H9 (cell line): ENCODE data around the gene CHURC1. TPM values are rescaled to one million over a fixed set of nuclear protein-coding genes. Genes with fewer than 3 reads are reported as not detected.

Experiments
- DNase-seq: peaks from one replicate; pipeline ENCODE4 v3.0.0-alpha.2; 2017
- H2AFZ ChIP-seq: one replicate; pipeline ENCODE4 v1.6.1; 2013; ENCODE audit warnings: mild to moderate bottlenecking, low read length, control low read depth, moderate library complexity
- H2AK5ac ChIP-seq: 2 replicates; pipeline ENCODE4 v1.6.1; 2013; ENCODE audit warnings: low read length, control low read depth, mixed read lengths; ENCODE audit not compliant: insufficient read length
- H2BK120ac ChIP-seq: one replicate; pipeline ENCODE4 v1.6.1; 2013; ENCODE audit warnings: low read depth, mild to moderate bottlenecking, low read length, control low read depth, inconsistent platforms; ENCODE audit not compliant: poor library complexity, severe bottlenecking
- H2BK12ac ChIP-seq: 2 replicates; pipeline ENCODE4 v1.6.1; 2013; ENCODE audit warnings: low read length, control low read depth, mixed read lengths, low read depth; ENCODE audit not compliant: insufficient read length
- H2BK15ac ChIP-seq: 2 replicates; pipeline ENCODE4 v1.6.1; 2013; ENCODE audit warnings: low read depth, low read length, control low read depth
- H2BK20ac ChIP-seq: one replicate; pipeline ENCODE4 v1.6.1; 2013; ENCODE audit warnings: low read depth, mild to moderate bottlenecking, low read length, control low read depth, inconsistent platforms; ENCODE audit not compliant: poor library complexity, severe bottlenecking
- H2BK5ac ChIP-seq: 2 replicates; pipeline ENCODE4 v1.6.1; 2013; ENCODE audit warnings: low read length, control low read depth, mixed read lengths; ENCODE audit not compliant: insufficient read length
- H3K14ac ChIP-seq: 2 replicates; pipeline ENCODE4 v1.6.1; 2013; ENCODE audit warnings: low read length, control low read depth; ENCODE audit not compliant: insufficient read depth
- H3K18ac ChIP-seq: 2 replicates; pipeline ENCODE4 v1.6.1; 2013; ENCODE audit warnings: low read depth, mild to moderate bottlenecking, mixed read lengths, low read length, control low read depth; ENCODE audit not compliant: insufficient read length
- H3K23ac ChIP-seq: 2 replicates; pipeline ENCODE4 v1.6.1; 2013; ENCODE audit warnings: low read length, control low read depth, mixed read lengths, low read depth; ENCODE audit not compliant: insufficient read length
- H3K23me2 ChIP-seq: 2 replicates; pipeline ENCODE4 v1.6.1; 2013; ENCODE audit warnings: low read depth, mild to moderate bottlenecking, mixed read lengths, low read length, control low read depth; ENCODE audit not compliant: insufficient read length, poor library complexity, severe bottlenecking
- H3K27ac ChIP-seq: 2 replicates; pipeline ENCODE4 v1.5.1; 2013; ENCODE audit warnings: low read length, control low read depth, mixed read lengths, low read depth; ENCODE audit not compliant: insufficient read length
- H3K27me3 ChIP-seq: 2 replicates; pipeline ENCODE4 v1.6.1; 2013; ENCODE audit warnings: low read length, control low read depth, inconsistent platforms; ENCODE audit not compliant: insufficient read depth
- H3K4ac ChIP-seq: 2 replicates; pipeline ENCODE4 v1.6.1; 2013; ENCODE audit warnings: low read depth, mild to moderate bottlenecking, control low read depth, inconsistent platforms, low read length, moderate library complexity
- H3K4me1 ChIP-seq: 2 replicates; pipeline ENCODE4 v1.6.1; 2013; ENCODE audit warnings: low read length, control low read depth, inconsistent platforms; ENCODE audit not compliant: insufficient read depth
- H3K4me2 ChIP-seq: 2 replicates; pipeline ENCODE4 v1.6.1; 2013; ENCODE audit warnings: low read length, control low read depth, mixed read lengths; ENCODE audit not compliant: insufficient read length, insufficient read depth
- H3K56ac ChIP-seq: 2 replicates; pipeline ENCODE4 v1.6.1; 2013; ENCODE audit warnings: low read depth, mild to moderate bottlenecking, mixed read lengths, low read length, control low read depth; ENCODE audit not compliant: insufficient read length
- H3K79me1 ChIP-seq: 2 replicates; pipeline ENCODE4 v1.6.1; 2013; ENCODE audit warnings: low read depth, mild to moderate bottlenecking, moderate library complexity, low read length, control low read depth, inconsistent platforms; ENCODE audit not compliant: insufficient read depth, poor library complexity, severe bottlenecking
- H3K79me2 ChIP-seq: 2 replicates; pipeline ENCODE4 v1.6.1; 2013; ENCODE audit warnings: low read length, control low read depth, inconsistent platforms; ENCODE audit not compliant: insufficient read depth
- H3K9ac ChIP-seq: 2 replicates; pipeline ENCODE4 v1.6.1; 2013; ENCODE audit warnings: low read length, control low read depth, mixed read lengths; ENCODE audit not compliant: insufficient read length; ENCODE audit errors: extremely low read depth
- H3K9me3 ChIP-seq: one replicate; pipeline ENCODE4 v1.6.1; 2013; ENCODE audit warnings: low read depth, low read length, inconsistent platforms; ENCODE audit not compliant: control insufficient read depth
- H3T11ph ChIP-seq: one replicate; pipeline ENCODE4 v1.6.1; 2013; ENCODE audit warnings: mild to moderate bottlenecking, low read length, control low read depth, inconsistent platforms
- H4K20me1 ChIP-seq: one replicate; pipeline ENCODE4 v1.6.1; 2013; ENCODE audit not compliant: control insufficient read depth, insufficient read length, insufficient read depth
- H4K5ac ChIP-seq: 2 replicates; pipeline ENCODE4 v1.6.1; 2013; ENCODE audit warnings: low read depth, mild to moderate bottlenecking, mixed read lengths, low read length, control low read depth; ENCODE audit not compliant: insufficient read length
- H4K8ac ChIP-seq: replicated peaks from 2 replicates; pipeline ENCODE4 v1.6.1; 2013; ENCODE audit warnings: low read length, control low read depth, mixed read lengths, low read depth; ENCODE audit not compliant: insufficient read length
- H4K91ac ChIP-seq: 2 replicates; pipeline ENCODE4 v1.6.1; 2013; ENCODE audit warnings: low read depth, mild to moderate bottlenecking, moderate library complexity, mixed read lengths, low read length, control low read depth; ENCODE audit not compliant: insufficient read length
- H3K27ac Mint-ChIP-seq, 3 experiments: 2 replicates in 2 of 3; 3 replicates in 1 of 3; pipeline ENCODE4 v1.8.0; 2020 to 2021; ENCODE audit warnings: mixed read lengths in 3 of 3, mild to moderate bottlenecking in 1 of 3, moderate library complexity in 1 of 3
- H3K27me3 Mint-ChIP-seq: 2 replicates; pipeline ENCODE4 v1.8.0; 2021; ENCODE audit warnings: low read depth, mild to moderate bottlenecking, moderate library complexity, mixed read lengths
- H3K36me3 Mint-ChIP-seq, 3 experiments: 2 replicates in 2 of 3; 3 replicates in 1 of 3; pipeline ENCODE4 v1.8.0; 2020 to 2021; ENCODE audit warnings: low read depth in 3 of 3, mixed read lengths in 3 of 3; ENCODE audit not compliant: insufficient read depth in 1 of 3
- H3K4me1 Mint-ChIP-seq, 2 experiments: 2 replicates each; pipeline ENCODE4 v1.8.0; 2020; ENCODE audit warnings: mixed read lengths in 2 of 2
- H3K4me3 Mint-ChIP-seq, 2 experiments: 2 replicates in 1 of 2; 3 replicates in 1 of 2; pipeline ENCODE4 v1.8.0; 2020 to 2021; ENCODE audit warnings: mild to moderate bottlenecking in 2 of 2, mixed read lengths in 2 of 2, moderate library complexity in 1 of 2
- H3K9me3 Mint-ChIP-seq, 2 experiments: 2 replicates in 1 of 2; 3 replicates in 1 of 2; pipeline ENCODE4 v1.8.0; 2020; ENCODE audit warnings: mild to moderate bottlenecking in 2 of 2, mixed read lengths in 2 of 2, moderate library complexity in 1 of 2
- WGBS: extraction: QIAGEN DNeasy Blood & Tissue Kit; methylation state at CpG from one replicate; pipeline ENCODE4 v1.1.7; 2013; ENCODE audit warnings: missing lambda C conversion rate, low lambda C conversion rate, mixed read lengths; ENCODE audit not compliant: insufficient read length; ENCODE audit errors: extremely low coverage; 5-methylcytosine and 5-hydroxymethylcytosine counted together
- total RNA-seq: library from RNA; stranded (reverse); gene quantifications from 2 replicates; pipeline ENCODE4 v1.2.1, GENCODE V29; 2021
- TF ChIP-seq, protein P1 (sequence below): fragments of 200-600 bp; sonication (generic); conservative IDR thresholded peaks from 3 replicates; pipeline ENCODE4 v1.8.0; 2021; ENCODE audit warnings: antibody characterized with exemption, mild to moderate bottlenecking

CHURC1 gene
- total RNA-seq, 1 experiment from 2014 or later, result 58.7 TPM

DNA sequence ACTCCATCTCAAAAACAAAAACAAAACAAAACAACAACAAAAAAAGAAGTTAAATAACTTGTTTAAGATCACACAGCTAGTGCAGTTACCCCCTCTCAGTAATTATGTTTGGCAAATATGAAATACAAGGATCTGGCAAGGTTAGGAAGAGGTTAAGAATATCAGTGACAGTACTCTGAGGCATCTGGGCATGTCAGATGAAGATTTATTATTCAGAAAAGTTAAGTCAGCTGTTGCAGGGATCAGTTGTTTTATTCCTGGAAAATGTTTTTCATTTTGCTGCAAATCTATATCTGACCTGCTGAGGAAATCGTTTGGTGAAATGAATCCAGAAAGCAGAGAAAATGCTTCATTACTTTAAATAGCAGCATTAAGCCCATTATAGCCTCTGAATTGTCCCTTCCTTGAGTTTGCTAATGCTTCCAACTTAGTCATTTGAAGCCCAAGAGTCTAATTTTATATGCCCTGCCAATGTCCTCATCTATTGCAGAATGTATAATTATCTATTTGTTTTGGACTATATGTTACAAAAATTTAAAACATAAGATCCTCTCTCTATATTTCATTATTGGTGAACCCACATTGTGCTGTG lies 20.2 kb downstream of the CHURC1 start:
- Histone ChIP-seq H4K20me1 (no peaks in the 10 kb centered on the region), H3K4ac (no peak overlapping the region), H2BK12ac (no peak overlapping the region), H3K79me1 (no peaks in the 10 kb centered on the region), H3K56ac (no peak overlapping the region), H2BK5ac (no peak overlapping the region), H4K5ac (no peak overlapping the region), H3K4me1 (no peaks in the 10 kb centered on the region), H3K27ac (no peak overlapping the region), H2BK120ac (no peak overlapping the region), H2AK5ac (no peak overlapping the region), H3K18ac (no peak overlapping the region), H4K8ac (no peak overlapping the region), H2BK15ac (no peak overlapping the region), H3K14ac (no peak overlapping the region), H3K23ac (no peak overlapping the region), H3K23me2 (no peaks in the 10 kb centered on the region), H3T11ph (no peak overlapping the region), H3K4me2 (no peak overlapping the region), H4K91ac (no peak overlapping the region), H3K9ac (no peak overlapping the region), H2BK20ac (no peak overlapping the region), H3K9me3 (no peaks in the 10 kb centered on the region), H3K27me3 (no peaks in the 10 kb centered on the region), H3K79me2 (no peaks in the 10 kb centered on the region), H2AFZ (no peak overlapping the region)
- Mint-ChIP-seq H3K27ac (no peak overlapping the region; a peak in 1 of 7 replicates), H3K9me3 (no peaks in the 10 kb centered on the region), H3K4me3 (no peak overlapping the region), H3K27me3 (no peaks in the 10 kb centered on the region), H3K36me3 (peaks cover 0 to 34% (median 22%) of the 10 kb centered on the region in 3 experiments; a peak in 6 of 7 replicates), H3K4me1 (no peaks in the 10 kb centered on the region)
- TF ChIP-seq, protein P1, sequence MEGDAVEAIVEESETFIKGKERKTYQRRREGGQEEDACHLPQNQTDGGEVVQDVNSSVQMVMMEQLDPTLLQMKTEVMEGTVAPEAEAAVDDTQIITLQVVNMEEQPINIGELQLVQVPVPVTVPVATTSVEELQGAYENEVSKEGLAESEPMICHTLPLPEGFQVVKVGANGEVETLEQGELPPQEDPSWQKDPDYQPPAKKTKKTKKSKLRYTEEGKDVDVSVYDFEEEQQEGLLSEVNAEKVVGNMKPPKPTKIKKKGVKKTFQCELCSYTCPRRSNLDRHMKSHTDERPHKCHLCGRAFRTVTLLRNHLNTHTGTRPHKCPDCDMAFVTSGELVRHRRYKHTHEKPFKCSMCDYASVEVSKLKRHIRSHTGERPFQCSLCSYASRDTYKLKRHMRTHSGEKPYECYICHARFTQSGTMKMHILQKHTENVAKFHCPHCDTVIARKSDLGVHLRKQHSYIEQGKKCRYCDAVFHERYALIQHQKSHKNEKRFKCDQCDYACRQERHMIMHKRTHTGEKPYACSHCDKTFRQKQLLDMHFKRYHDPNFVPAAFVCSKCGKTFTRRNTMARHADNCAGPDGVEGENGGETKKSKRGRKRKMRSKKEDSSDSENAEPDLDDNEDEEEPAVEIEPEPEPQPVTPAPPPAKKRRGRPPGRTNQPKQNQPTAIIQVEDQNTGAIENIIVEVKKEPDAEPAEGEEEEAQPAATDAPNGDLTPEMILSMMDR, result no peak
- WGBS, result no CpG with 5 or more reads among the region's 1 CpG
- no peak for DNase-seq
